ENCODE measurements around the gene PKHD1.

Gene PKHD1

GRCh38 chr6:51800603-51801002 lies 286.8 kb downstream of the PKHD1 start:
- TF ChIP-seq CTCF (IDR thresholded peaks at IDR 0.05), result no peak

DNA sequence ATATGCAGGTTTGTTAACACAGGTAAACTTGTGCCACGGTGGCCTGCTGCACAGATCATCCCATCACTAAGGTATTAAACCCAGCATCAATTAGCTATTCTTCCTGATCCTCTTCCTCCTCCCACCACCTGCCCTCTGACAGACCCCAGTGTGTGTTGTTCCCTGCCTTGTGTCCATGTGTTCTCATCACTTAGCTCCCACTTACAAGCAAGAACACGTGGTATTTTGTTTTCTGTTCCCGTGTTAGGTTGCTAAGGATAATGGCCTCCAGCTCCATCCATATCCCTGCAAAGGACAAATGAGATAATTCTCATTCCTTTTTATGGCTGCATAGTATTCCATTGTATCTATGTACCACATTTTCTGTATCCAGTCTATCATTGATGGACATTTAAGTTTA lies 294.0 kb downstream of the PKHD1 start:
- no peak for TF ChIP-seq CTCF (IDR thresholded peaks at IDR 0.05)

- no peak for TF ChIP-seq CTCF (IDR thresholded peaks at IDR 0.05)
These were observed 295.0 kb downstream of the PKHD1 start for GRCh38 chr6:51792273-51793030.

GRCh38 chr6:51790946-51791345 lies 296.5 kb downstream of the PKHD1 start:
- TF ChIP-seq CTCF (IDR thresholded peaks at IDR 0.05), result no peak

GRCh38 chr6:51788121-51788520 lies 299.3 kb downstream of the PKHD1 start:
- no peak for TF ChIP-seq CTCF (IDR thresholded peaks at IDR 0.05)

DNA sequence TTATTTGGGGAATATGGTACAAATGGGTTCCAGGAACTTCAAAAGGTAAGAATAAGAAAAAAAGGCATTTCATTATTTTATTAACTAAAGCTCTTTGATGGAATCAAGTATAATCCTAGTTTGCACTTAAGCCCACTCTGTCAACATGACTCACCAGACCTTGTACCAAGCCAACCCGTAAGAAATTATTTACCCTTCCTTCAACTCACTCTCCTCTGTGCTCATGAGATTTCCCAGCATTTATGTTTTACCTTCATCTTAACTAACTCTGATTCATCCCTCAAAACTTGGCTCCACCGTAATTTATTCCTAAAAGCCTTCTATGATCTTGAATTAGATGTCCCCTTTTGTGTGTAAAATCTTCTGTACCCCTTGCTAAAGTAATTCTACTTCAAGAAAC lies 308.7 kb downstream of the PKHD1 start:
- no peak for TF ChIP-seq CTCF (IDR thresholded peaks at IDR 0.05)

DNA sequence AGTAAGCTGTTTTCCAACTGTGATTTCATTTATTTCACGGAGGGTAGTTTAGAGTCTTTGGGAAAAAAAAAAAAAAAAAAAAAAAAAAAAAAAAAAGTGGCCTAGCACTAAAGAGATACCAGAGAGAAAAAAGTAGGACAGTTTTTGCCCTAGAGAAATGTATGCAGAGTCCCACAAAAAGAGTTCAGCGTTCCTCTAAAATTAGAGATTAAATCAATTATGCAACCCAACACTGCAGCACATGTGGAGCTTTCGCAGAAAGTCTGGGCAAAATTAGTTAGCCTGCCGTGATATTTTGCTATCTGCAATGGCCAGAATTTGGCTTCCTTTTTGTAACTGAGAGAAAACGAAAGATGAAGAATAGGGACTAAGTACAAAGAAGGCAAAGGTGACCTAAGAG lies 309.8 kb downstream of the PKHD1 start:
- no peak for TF ChIP-seq CTCF (IDR thresholded peaks at IDR 0.05)

All from LNCAP (cell line).